ENCODE results near the gene RNF114. TPM values are rescaled to one million over a fixed set of nuclear protein-coding genes. Genes with fewer than 3 reads are reported as not detected.

RNF114 gene
- total RNA-seq, 1 donor from 2014 or later = 62.7 TPM

- no peak overlapping the region for H3K27ac ChIP-seq (ENCODE audit: low read depth, low read length)
- H3K36me3 Mint-ChIP-seq (ENCODE audit: low read depth, unreplicated experiment) = peaks cover 4% of the 10 kb centered on the region
- H4K20me1 ChIP-seq (ENCODE audit: insufficient read depth, low read length) = peaks cover 12% of the 10 kb centered on the region
- H3K79me2 ChIP-seq (ENCODE audit: insufficient read depth, low read length) = no peaks in the 10 kb centered on the region
- H3K4me2 ChIP-seq (ENCODE audit: low read length) = peak overlapping the region; percentile 22
- H2AFZ ChIP-seq (ENCODE audit: low read depth, low read length) = no peak overlapping the region
- peaks cover 51% of the 10 kb centered on the region for H3K4me1 Mint-ChIP-seq (ENCODE audit: low read depth, unreplicated experiment)
- no peaks in the 10 kb centered on the region for H3K27me3 Mint-ChIP-seq (ENCODE audit: low read depth, unreplicated experiment)
- no peak for TF ChIP-seq CTCF (IDR thresholded peaks at IDR 0.05; ENCODE audit: insufficient read depth, low read depth, low read length)
- no peak for TF ChIP-seq EZH2 (IDR thresholded peaks at IDR 0.05; ENCODE audit: insufficient read depth, low read length)
- no peak overlapping the region for H3K9ac ChIP-seq (ENCODE audit: low read length)
- no peak overlapping the region for H3K4me3 Mint-ChIP-seq (ENCODE audit: unreplicated experiment)
- H3K9me3 ChIP-seq (ENCODE audit: insufficient read depth, low read depth, low read length) = no peaks in the 10 kb centered on the region
- peaks cover 28% of the 10 kb centered on the region for H3K4me1 ChIP-seq (ENCODE audit: insufficient read depth, low read length)
- no peaks in the 10 kb centered on the region for H3K27me3 ChIP-seq (ENCODE audit: insufficient read depth, low read length)
- H3K4me3 ChIP-seq (ENCODE audit: insufficient read depth, low read depth, low read length) = no peak overlapping the region
- peaks cover 2% of the 10 kb centered on the region for H3K9me3 Mint-ChIP-seq (ENCODE audit: unreplicated experiment)
- no peak overlapping the region for H3K27ac Mint-ChIP-seq (ENCODE audit: unreplicated experiment)
- DNase-seq (ENCODE audit: low read depth) (no peak), FAIRE-seq (no peak)
- peaks cover 2% of the 10 kb centered on the region for H3K36me3 ChIP-seq (ENCODE audit: insufficient read depth, low read length)
Measured at GRCh38 chr20:49890471-49891361, 45.5 kb upstream of the RNF114 start.

- H3K36me3 Mint-ChIP-seq (ENCODE audit: low read depth, unreplicated experiment) = peaks cover 2% of the 10 kb centered on the region
- no peaks in the 10 kb centered on the region for H3K27me3 Mint-ChIP-seq (ENCODE audit: low read depth, unreplicated experiment)
- Histone ChIP-seq H3K4me2 (ENCODE audit: low read length) (peak overlapping the region; percentile 22), H3K9me3 (ENCODE audit: insufficient read depth, low read depth, low read length) (no peaks in the 10 kb centered on the region), H3K9ac (ENCODE audit: low read length) (no peak overlapping the region), H3K27me3 (ENCODE audit: insufficient read depth, low read length) (no peaks in the 10 kb centered on the region), H3K36me3 (ENCODE audit: insufficient read depth, low read length) (no peaks in the 10 kb centered on the region), H3K4me3 (ENCODE audit: insufficient read depth, low read depth, low read length) (no peak overlapping the region), H3K4me1 (ENCODE audit: insufficient read depth, low read length) (peaks cover 28% of the 10 kb centered on the region), H3K79me2 (ENCODE audit: insufficient read depth, low read length) (no peaks in the 10 kb centered on the region), H2AFZ (ENCODE audit: low read depth, low read length) (no peak overlapping the region), H4K20me1 (ENCODE audit: insufficient read depth, low read length) (peaks cover 12% of the 10 kb centered on the region), H3K27ac (ENCODE audit: low read depth, low read length) (no peak overlapping the region)
- FAIRE-seq = no peak
- peaks cover 2% of the 10 kb centered on the region for H3K9me3 Mint-ChIP-seq (ENCODE audit: unreplicated experiment)
- TF ChIP-seq CTCF (IDR thresholded peaks at IDR 0.05; ENCODE audit: insufficient read depth, low read depth, low read length) = no peak
- no peak for TF ChIP-seq EZH2 (IDR thresholded peaks at IDR 0.05; ENCODE audit: insufficient read depth, low read length)
- no peak overlapping the region for H3K4me3 Mint-ChIP-seq (ENCODE audit: unreplicated experiment)
- no peak for DNase-seq (ENCODE audit: low read depth)
- H3K4me1 Mint-ChIP-seq (ENCODE audit: low read depth, unreplicated experiment) = peaks cover 50% of the 10 kb centered on the region
- no peak overlapping the region for H3K27ac Mint-ChIP-seq (ENCODE audit: unreplicated experiment)
Measured at GRCh38 chr20:49891476-49892110, 44.6 kb upstream of the RNF114 start.
